Osteoblast (primary cell): Measurements from ENCODE around the gene CACNB2. TPM values are rescaled to one million over a fixed set of nuclear protein-coding genes. Genes with fewer than 3 reads are reported as not detected.

ENCODE experiments used
- DNase-seq: peaks from one replicate; pipeline ENCODE4 v3.0.0; 2011; ENCODE audit warnings: low spot score, mixed read lengths; ENCODE audit not compliant: insufficient read length; ENCODE audit errors: missing footprints
- H2AFZ ChIP-seq: 2 replicates; pipeline ENCODE4 v1.6.0; 2011; ENCODE audit warnings: mild to moderate bottlenecking, low read length
- H3K27ac ChIP-seq: 2 replicates; pipeline ENCODE4 v1.5.1; 2011; ENCODE audit warnings: mild to moderate bottlenecking, low read depth, low read length, moderate library complexity
- H3K27me3 ChIP-seq: 2 replicates; pipeline ENCODE4 v1.6.0; 2012; ENCODE audit warnings: mild to moderate bottlenecking, control low read depth, inconsistent platforms, low read length, moderate library complexity; ENCODE audit not compliant: insufficient read depth
- H3K36me3 ChIP-seq: 2 replicates; pipeline ENCODE4 v1.5.1; 2011; ENCODE audit warnings: mild to moderate bottlenecking, low read length, control low read depth, moderate library complexity; ENCODE audit not compliant: insufficient read depth
- H3K4me1 ChIP-seq: 2 replicates; pipeline ENCODE4 v1.5.1; 2011; ENCODE audit warnings: mild to moderate bottlenecking, low read length, control low read depth, moderate library complexity; ENCODE audit not compliant: insufficient read depth
- H3K4me2 ChIP-seq: 2 replicates; pipeline ENCODE4 v1.6.0; 2011; ENCODE audit warnings: mild to moderate bottlenecking, low read length; ENCODE audit not compliant: insufficient read depth
- H3K4me3 ChIP-seq: fragments of 200-600 bp; sonication (generic); 3 replicates; pipeline ENCODE4 v1.5.1; 2012; ENCODE audit warnings: mild to moderate bottlenecking, low read length, inconsistent platforms; ENCODE audit not compliant: insufficient read depth
- H3K79me2 ChIP-seq: 2 replicates; pipeline ENCODE4 v1.6.0; 2012; ENCODE audit warnings: mild to moderate bottlenecking, low read length, control low read depth, inconsistent platforms; ENCODE audit not compliant: insufficient read depth
- H3K9me3 ChIP-seq: 2 replicates; pipeline ENCODE4 v1.5.1; 2011; ENCODE audit warnings: low read depth, low read length, control low read depth
- H4K20me1 ChIP-seq: 2 replicates; pipeline ENCODE4 v1.6.0; 2012; ENCODE audit warnings: mild to moderate bottlenecking, low read length, control low read depth; ENCODE audit not compliant: insufficient read depth
- total RNA-seq: library from RNA; depleted of rRNA; stranded (reverse); fragments of >200 nt; gene quantifications from 2 replicates; pipeline ENCODE4 v1.2.3, GENCODE V29; 2012
- TF ChIP-seq, protein P1 (sequence below): IDR thresholded peaks from 2 replicates; pipeline ENCODE4 v1.5.1; 2011; ENCODE audit warnings: mild to moderate bottlenecking, low read depth, low read length, moderate library complexity; ENCODE audit errors: extremely low read depth

Gene CACNB2
- total RNA-seq, 1 donor = under 0.01 TPM

DNA sequence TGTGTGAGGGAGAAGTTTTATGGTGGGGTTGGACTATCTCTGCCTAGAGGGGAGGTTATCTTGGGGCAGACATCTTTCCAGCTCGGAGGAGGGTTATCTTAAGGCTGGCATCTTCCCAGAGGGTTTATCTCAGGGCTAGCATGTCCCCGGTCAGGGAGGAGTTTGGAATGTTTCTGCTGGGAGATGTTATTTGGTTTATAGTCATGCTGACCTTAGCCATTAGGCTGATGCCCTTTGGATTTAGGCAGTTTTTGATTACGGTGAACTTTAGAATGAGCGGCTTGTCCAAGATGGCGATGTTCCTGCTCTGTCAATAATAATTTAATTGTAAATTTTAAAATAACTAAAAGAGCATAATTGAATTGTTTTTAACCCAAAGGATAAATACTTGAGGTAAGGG is 236.4 kb downstream of the CACNB2 start:
- no peaks in the 10 kb centered on the region for H3K9me3 ChIP-seq
- H3K4me2 ChIP-seq = no peak overlapping the region
- H3K4me1 ChIP-seq = no peaks in the 10 kb centered on the region
- no peaks in the 10 kb centered on the region for H3K79me2 ChIP-seq
- H3K36me3 ChIP-seq = no peaks in the 10 kb centered on the region
- no peak overlapping the region for H3K27ac ChIP-seq
- TF ChIP-seq, protein P1, sequence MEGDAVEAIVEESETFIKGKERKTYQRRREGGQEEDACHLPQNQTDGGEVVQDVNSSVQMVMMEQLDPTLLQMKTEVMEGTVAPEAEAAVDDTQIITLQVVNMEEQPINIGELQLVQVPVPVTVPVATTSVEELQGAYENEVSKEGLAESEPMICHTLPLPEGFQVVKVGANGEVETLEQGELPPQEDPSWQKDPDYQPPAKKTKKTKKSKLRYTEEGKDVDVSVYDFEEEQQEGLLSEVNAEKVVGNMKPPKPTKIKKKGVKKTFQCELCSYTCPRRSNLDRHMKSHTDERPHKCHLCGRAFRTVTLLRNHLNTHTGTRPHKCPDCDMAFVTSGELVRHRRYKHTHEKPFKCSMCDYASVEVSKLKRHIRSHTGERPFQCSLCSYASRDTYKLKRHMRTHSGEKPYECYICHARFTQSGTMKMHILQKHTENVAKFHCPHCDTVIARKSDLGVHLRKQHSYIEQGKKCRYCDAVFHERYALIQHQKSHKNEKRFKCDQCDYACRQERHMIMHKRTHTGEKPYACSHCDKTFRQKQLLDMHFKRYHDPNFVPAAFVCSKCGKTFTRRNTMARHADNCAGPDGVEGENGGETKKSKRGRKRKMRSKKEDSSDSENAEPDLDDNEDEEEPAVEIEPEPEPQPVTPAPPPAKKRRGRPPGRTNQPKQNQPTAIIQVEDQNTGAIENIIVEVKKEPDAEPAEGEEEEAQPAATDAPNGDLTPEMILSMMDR = no peak
- H2AFZ ChIP-seq = no peak overlapping the region
- no peaks in the 10 kb centered on the region for H3K27me3 ChIP-seq
- no peaks in the 10 kb centered on the region for H4K20me1 ChIP-seq
- H3K4me3 ChIP-seq = no peak overlapping the region
- DNase-seq = no peak

DNA sequence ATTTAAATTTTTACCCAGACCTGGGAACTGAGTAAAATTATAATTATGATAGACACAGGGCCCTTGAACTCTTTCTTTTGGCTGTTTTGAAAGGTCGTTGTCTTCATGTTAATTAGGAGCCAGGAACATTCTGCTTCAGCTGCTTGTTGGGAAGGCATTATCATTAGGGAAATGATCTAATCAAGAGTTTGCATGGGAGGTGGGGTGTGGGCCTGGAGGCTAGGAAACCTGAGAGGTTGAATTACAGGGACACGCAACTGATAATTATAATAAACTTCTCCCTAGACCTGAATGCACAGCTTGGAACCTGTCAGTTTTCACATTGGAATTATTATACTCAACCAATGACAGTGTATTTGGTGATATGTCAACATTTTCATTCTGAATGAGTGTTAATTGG is 237.7 kb downstream of the CACNB2 start:
- Histone ChIP-seq H3K4me1 (no peaks in the 10 kb centered on the region), H3K9me3 (no peaks in the 10 kb centered on the region), H3K4me3 (no peak overlapping the region), H3K79me2 (no peaks in the 10 kb centered on the region), H2AFZ (no peak overlapping the region), H4K20me1 (no peaks in the 10 kb centered on the region), H3K27ac (no peak overlapping the region), H3K27me3 (no peaks in the 10 kb centered on the region), H3K4me2 (no peak overlapping the region), H3K36me3 (no peaks in the 10 kb centered on the region)
- no peak for DNase-seq
- TF ChIP-seq, protein P1 = no peak

DNA sequence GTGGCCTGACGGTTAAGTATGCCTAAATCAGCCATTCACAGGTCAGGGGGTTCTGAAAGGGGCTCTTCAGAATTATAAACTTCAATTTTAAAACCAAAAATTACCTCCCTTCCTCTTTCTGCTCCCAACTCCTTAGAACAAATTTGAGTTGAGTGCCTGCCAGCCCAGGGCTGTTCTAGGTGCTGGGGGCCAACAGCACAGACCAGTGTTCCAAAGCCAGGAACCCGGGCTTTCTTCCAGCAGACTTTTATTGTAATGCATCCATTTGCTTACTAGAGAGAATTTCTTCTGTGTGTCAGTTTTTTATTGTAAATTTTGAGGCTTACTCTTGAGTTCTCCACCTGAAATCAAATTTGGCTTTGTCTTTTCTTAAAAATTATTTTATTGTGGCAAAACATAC is 238.5 kb downstream of the CACNB2 start:
- no peaks in the 10 kb centered on the region for H3K79me2 ChIP-seq
- H3K27ac ChIP-seq = no peak overlapping the region
- no peaks in the 10 kb centered on the region for H4K20me1 ChIP-seq
- H3K9me3 ChIP-seq = no peaks in the 10 kb centered on the region
- H3K4me3 ChIP-seq = no peak overlapping the region
- H3K27me3 ChIP-seq = no peaks in the 10 kb centered on the region
- no peak for DNase-seq
- H3K36me3 ChIP-seq = no peaks in the 10 kb centered on the region
- H3K4me2 ChIP-seq = no peak overlapping the region
- TF ChIP-seq, protein P1 = no peak
- H3K4me1 ChIP-seq = no peaks in the 10 kb centered on the region
- no peak overlapping the region for H2AFZ ChIP-seq

DNA sequence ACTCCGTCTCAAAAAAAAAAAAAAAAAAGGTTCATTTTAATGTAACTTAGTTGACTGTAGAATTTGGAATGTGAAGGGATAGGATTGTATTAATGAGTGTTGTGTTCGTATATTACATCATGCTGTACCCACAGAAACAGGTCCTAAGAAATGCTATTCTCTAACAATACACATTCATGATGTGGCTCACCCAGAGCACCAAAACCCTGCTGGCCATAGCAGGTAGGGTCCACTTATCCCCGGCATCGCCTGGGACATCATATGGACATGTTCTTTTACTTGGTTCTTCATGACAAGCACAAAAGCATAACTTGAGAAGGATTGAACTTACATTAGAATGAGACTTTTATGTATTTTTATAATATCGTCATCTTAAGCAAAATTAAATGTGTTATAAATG is 241.5 kb downstream of the CACNB2 start:
- Histone ChIP-seq H3K27me3 (no peaks in the 10 kb centered on the region), H3K4me2 (no peak overlapping the region), H3K4me1 (no peaks in the 10 kb centered on the region), H4K20me1 (no peaks in the 10 kb centered on the region), H2AFZ (no peak overlapping the region), H3K36me3 (no peaks in the 10 kb centered on the region), H3K79me2 (no peaks in the 10 kb centered on the region), H3K4me3 (no peak overlapping the region), H3K27ac (no peak overlapping the region), H3K9me3 (no peaks in the 10 kb centered on the region)
- TF ChIP-seq, protein P1 = no peak
- no peak for DNase-seq
